ENCODE measurements around the gene MATCAP1.

MATCAP1 gene

DNA sequence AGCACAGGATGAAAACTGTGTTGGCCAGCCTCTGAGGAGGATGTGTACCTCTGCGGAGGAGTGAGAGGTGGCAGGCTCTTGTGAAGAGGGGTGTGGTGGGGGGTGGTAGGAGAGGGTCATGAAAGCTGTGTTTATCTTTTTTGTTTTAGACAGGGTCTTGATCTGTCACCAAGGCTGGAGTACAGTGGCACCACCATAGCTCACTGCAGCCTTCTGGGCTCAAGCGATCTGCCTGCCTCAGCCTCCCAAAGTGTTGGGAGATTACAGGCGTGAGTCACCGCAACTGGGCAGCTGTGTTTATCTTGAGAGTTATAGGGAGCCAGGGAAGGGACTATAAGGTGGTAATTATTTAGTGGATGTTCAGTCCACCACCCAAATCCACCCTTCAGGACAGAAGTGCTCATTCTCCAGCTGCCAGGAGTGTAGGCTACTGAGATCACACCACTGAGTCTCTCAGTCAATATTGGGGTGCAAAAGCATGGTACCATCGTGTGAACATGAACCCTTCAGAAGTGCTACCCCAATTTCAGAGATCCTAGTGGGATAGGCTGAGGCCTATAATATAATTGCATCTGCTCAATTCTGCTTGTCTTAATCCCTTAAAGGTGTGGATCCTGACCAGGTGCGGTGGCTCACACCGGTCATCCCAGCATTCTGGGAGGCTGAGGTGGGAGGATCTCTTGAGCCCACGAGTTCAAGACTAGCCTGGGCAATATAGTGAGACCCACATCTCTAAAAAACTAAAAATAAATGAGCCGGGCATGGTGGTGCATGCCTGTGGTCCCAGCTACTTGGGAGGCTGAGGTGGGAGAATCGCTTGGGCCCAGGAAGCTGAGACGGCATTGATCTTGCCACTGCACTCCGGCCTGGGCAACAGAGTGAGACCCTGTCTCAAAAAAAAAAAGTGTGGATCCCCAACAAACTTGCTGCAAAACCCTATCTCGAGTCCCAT, 7.0 kb upstream of the MATCAP1 start:
- DNase-seq, result no peak

DNA sequence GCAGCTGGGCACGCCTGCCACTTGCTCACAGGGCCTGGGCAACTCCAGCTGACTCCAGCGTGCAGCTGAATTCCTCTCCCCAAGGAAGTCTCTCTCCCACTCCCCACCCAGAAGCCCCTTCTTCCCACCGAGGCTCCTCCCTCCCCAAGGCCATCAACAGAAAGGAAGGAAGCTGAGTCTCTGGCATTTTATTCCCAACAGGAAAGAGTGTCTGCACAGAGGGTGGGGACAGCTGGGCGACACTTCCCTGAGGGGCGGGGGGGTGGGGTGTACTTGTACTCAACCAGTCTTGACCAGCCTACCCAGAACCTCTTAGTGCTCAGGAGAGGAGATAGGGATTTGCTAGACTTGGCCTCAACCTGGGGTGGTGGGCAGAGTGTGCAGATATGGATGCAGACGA, 6.3 kb upstream of the MATCAP1 start, which contains the start of gene EXOC3L1:
Gene EXOC3L1, minus strand, starts transcription at position 96 of the 400 bp plus-strand sequence. CDS start 460 bp downstream, outside the sequence.
- no peak for DNase-seq

DNA sequence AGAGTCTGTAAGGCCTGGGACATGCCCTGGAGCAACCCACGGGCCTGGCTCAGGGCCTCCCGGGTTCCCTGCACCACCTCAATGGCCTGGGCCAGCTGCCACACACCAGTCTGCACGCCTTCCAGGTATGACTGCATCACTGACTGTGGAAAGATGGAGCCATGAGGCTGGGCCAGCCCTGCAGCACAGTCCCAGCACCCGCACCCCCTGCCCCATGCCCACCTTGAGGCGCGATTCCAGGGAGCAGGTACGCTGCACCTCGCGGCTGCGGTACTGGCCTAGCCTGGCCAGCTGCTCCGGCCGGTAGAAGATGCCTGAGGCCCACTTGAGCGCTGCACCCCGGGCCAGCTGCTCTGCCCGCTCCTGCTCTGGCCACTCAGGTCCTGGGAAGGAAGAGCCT, 5.0 kb upstream of the MATCAP1 start:
- no peak for DNase-seq

DNA sequence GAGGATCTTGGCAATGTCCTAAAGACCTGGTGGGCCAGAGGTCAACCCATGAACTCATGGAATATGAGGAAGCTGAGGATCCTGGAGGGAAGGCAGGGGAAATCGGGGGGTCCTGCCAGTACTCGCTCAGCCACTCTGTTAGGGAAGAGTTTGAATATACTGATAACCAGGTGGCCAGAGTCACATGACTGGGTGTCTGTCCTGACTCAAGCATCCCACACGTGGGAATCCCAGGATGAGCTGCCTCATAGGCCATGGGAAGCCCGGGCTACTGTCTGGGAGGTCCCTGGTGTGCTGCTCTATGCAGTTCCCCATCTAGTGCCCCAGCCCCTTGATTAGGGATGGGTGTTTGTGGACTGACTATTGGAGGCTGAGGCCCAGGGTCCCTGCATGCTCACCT, 4.6 kb upstream of the MATCAP1 start:
- DNase-seq, result no peak

DNA sequence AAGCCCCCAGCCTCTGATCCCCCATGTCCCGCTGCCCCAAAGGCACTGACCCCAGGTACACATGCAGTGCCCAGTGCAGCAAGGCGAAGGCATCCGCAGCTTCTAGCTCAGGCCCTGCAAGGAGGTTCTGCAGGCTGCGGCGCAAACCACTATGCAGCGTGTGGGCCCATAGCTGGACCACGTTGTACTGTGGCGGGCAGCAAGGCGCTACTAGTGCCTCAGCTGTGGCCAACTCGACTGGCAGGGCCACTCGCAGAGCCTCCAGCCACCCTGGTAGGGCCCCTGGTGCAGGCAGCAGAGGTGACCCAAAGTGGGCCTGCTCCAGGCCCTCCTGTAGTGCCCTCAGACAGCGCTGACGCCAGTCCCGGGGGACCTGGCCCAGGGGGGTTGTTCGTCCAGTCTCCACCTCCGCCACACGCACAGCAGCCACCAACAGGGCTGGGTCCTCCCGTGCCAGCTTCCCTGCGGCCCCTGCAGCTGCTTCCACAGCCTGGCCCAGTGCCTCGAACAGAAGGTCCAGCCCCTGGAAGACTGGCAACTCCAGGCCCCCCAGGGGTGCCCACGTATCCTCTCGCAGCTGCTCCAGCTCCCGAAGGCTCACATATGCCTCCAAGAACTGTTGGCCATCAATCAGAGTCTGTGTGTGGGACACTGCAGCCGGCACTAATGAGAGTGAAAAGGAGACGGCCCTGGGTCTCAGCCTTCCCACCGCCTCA, 3.6 kb upstream of the MATCAP1 start:
- DNase-seq, result no peak

DNA sequence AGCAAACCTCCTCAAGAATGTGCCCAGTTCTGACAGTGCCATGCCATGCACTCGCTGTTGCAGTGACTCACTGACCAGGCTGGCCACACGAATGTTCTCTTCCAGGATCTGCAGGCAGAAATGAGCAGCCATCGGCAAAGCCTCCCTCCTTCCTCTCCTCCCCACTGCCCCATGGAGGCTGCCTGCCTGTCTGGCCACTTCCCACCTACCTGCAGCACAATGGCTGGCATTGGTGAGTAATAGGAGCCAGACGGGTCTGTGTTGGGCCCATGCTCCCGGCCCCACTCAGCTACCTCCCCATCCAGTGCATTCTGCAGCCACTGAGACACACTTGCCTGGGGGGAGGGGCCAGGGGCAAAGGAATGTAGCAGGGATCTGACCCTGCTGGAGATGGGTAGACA, 2.8 kb upstream of the MATCAP1 start:
- no peak for DNase-seq

DNA sequence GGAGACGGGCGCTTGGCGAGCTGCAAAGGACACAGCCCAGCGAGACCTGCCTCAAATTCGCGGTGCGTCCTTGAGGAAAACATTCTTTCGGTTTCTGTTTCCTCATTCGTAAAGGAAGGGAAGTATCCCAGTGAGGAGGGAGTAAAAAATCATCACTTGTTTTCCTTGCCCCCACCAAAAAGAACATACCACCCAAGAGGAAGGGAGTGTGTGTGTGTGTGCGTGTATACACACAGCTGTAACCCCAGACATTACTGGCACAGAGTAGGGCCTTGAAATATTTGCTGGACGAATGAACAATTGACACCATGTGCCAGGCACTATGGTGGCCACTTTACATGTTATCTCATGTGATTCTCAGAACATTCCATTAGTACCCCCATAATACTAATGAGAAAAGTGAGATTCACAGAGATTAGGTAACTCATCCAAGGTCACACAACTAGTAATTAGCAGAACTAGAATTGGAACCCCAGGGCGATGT, 1.9 kb upstream of the MATCAP1 start:
- no peak for DNase-seq

DNA sequence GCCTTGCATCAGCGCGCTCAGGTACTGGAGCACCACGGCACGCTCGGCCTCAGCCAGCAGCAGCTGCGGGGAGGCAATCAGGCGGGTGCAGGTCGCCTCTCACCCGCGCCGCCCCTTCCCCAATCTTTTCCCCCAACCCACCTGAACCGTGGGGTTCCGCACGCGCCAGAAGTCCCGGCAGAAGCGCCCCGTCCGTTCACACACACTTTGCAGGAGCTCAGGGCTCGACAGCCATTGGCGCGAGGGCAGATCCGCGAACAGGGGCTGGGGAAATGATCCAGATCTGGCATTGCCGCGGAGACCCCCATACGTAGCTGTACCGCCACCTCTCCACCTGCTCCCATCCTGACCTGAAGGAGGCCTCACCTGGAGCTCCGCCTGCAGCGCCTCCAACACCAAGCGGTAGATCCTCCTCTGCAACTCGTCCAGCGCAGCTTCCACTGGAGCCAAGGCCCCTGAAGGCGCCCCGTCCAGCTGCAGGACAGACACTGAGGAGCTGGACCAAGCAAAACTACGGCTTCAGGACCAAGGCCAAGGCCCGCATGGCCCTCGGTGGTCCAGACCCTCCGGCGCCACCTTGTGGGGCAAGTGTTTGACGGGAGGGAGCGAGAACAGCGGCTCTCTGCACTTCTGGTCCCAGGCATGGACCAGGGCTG, 1.4 kb upstream of the MATCAP1 start:
- DNase-seq, result peak; percentile 82

DNA sequence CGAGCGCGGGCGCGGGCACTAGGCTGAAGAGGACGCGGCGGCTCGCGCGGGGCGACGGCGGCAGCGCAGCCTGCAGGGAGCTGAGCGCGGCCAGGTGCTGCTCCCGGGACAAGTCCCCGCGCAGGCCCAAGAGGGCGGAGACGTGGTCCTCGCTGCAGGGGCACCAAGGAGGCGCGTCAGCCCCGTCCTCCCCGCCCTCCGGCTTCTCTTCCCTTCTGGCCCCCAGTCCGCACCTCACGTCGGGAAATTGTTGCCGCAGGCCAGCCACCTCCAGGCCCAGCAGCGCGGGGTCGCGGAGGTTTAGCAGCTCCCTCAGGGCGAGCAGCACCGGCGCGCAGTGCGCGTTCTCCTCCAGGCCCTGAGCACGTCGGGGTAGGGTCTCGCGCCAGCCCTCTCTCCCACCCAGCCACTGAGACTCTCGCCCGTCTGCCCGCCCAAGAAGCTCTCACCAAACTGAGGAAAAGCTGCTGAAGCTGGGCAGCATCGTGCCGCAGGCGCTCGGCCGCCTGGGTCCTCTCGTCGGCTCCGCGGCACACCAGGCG, 761 bp upstream of the MATCAP1 start:
- DNase-seq, result no peak

DNA sequence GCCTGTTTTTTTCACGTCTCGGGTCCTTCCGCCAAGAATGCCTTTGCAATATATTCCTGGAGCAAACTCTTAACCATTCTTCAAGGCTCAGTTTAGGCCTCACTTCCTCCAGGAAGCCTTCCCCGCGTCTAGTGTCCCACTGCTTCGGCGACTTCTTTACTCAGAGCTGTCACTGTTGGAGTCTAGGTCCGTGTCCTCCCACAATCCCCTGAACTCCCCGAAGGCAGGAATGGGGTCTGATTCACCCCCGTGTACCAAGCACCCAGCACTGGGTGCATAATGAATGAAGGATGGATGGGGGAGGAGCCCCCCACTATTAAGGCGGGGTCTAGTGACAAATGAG, 508 bp downstream of the MATCAP1 start:
- no peak for DNase-seq

DNA sequence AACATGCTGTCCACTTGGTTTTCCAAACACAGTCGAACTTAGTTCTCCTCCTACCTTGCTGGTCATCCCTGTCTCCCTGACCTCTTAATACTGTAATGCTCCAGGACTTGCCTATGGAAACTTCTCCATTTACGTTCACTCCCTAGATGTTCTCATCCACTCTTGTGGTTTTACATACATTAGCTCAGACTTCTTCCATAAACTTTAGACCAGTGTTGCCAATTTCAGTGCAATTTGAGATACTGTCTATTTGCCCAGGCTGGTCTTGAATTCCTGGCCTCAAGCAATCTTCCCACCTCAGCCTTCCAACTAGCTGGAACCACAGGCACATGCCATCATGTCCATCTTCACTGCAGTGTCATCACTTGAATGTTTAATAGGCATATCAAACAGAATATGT, 1.5 kb downstream of the MATCAP1 start:
- no peak for DNase-seq

DNA sequence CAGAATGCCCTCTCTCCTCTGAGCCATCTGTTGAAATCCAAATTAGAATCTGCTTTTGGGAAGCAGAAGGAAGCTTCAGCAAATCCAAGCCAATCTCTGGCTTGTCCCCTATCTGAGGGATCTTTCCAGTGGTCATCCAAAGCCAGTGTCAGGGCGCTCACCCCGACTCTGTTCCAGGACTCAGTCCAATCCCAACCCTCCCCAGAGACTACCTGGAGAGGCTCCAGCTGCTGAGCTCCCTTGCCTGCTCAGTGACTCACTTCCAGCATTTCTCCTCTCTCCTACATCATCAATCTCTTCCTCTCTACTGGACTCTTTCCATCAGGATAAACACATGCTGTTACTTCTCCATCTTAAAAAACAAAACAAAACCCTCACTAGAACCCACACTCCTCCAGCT, 2.4 kb downstream of the MATCAP1 start:
- DNase-seq, result peak; percentile 80

DNA sequence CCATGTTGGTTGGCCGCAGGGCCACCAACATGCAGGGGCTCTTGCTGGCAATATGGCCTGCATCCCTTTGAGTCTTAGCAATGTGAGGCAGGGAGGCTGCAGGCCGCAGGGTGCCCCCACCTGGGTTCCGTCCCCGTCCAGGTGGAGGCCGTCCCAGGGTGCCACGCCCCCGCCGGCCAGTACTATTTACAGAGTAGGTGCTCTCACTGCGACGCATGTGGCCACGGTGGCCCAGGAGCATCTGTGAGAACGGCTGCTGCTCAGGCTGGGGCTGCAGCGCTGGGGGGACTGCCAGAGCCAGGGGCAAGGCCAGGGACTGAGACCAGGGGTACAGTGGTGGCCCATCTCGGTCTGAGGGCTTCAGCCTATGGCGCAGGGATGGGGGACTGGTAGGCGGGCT, 3.6 kb downstream of the MATCAP1 start:
- no peak for DNase-seq

DNA sequence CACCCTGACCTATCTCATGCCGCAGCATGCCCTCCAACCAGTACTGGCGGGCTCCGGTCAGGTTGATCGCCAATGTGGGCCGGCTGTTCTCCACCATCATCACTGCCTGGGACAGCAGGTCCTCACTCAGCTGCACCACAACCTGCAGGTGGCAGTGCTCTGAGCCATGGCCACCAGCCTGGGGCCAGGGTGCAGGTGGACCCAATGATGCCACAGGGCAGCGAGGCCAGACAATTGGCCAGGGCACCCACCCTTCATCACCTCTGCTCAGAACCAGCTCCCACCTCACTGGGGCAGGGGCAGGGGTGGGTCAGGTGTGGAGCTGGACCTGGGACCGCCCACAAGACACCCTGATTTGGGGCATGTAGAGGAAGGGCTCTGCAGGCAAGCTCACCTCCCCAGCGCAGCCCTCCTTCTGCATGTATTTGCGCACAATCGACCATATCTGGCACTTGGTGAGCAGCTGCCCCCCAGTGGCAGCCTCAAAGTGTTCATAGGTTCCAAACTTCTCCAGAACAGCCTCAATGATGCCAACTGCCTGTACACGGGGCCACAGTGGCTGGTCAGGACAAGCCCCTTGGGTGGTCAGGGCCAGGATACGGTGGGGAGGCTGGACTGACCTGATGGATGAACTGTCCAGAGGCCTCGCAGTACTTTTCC, 4.2 kb downstream of the MATCAP1 start:
- no peak for DNase-seq

DNA sequence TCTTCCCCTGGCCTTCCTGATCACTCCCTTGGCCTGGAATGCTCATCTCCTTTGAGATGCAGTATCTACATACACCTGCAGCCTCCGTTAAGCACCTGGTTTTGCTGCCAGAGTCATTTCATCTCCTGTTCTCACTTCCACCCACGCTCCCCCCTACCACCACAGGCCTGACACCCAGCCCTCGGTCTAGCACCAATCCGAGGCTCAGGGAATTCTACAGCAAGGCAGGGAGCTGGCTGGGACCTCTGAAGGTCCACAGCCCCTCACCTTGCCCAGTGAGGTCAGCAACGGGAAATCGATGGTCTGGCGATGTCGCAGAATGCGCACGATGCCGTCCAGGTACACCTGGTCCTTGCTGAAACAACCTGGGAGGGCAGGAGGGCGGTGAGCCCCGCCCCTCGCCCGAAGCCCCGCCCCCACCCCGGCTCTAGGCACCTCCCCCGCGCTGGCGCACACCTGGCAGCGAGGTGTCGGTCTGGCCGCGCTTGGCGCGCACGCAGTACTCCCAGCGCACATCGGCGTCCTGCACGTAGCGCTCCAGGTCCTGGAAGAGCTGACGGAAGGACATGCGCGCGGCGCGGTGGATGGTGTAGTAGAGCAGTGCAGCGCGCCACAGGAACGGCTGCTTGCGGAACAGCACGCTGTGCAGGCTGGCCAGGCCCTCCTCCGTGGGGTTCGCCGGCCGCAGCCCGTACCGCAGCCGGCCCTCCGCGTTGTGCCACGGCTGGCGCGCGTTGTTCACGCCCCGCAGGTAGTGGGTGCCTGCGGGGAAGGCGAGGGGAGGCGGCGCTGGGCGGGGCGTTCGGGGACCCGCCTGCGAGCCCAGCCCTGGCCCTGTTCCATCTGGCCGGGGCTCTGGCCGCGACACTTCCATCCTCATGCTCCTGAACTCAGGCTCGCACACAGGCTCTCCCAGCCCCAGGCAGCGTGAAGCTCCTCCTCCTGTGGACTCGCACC, 5.7 kb downstream of the MATCAP1 start:
- DNase-seq, result peak; percentile 37

DNA sequence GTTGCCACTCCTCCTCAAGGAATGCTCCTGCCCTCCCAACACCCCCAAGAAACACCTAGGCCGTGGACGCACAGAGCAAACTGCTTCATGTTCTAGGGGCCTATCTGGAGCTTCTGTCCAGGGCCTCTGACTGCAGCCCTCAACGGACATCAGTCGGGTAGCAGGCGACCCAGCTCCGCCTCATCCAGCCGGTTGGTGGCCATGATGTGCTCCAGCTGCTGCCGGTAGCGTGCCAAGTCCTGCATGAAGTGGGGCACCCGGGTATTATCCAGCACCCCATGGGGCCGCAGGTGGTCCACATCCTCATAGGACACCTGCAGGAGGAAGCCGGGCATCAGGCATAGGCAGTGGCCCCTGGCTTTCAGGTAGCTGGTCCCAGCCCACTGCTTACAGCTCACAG, 7.1 kb downstream of the MATCAP1 start:
- DNase-seq, result no peak

DNA sequence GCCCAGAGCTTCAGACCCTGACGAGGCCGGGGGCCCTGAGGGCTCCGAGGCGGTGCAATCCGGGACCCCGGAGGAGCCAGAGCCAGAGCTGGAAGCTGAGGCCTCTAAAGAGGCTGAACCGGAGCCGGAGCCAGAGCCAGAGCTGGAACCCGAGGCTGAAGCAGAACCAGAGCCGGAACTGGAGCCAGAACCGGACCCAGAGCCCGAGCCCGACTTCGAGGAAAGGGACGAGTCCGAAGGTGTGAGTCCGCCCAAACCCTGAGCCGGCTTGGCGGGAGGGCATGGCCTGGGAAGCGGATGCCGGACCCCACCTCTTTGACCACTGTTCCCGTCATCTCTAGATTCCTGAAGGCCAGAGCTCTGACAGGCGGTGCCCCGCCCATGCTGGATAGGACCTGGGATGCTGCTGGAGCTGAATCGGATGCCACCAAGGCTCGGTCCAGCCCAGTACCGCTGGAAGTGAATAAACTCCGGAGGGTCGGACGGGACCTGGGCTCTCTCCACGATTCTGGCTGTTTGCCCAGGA, 9.0 kb downstream of the MATCAP1 start:
- no peak for DNase-seq

DNA sequence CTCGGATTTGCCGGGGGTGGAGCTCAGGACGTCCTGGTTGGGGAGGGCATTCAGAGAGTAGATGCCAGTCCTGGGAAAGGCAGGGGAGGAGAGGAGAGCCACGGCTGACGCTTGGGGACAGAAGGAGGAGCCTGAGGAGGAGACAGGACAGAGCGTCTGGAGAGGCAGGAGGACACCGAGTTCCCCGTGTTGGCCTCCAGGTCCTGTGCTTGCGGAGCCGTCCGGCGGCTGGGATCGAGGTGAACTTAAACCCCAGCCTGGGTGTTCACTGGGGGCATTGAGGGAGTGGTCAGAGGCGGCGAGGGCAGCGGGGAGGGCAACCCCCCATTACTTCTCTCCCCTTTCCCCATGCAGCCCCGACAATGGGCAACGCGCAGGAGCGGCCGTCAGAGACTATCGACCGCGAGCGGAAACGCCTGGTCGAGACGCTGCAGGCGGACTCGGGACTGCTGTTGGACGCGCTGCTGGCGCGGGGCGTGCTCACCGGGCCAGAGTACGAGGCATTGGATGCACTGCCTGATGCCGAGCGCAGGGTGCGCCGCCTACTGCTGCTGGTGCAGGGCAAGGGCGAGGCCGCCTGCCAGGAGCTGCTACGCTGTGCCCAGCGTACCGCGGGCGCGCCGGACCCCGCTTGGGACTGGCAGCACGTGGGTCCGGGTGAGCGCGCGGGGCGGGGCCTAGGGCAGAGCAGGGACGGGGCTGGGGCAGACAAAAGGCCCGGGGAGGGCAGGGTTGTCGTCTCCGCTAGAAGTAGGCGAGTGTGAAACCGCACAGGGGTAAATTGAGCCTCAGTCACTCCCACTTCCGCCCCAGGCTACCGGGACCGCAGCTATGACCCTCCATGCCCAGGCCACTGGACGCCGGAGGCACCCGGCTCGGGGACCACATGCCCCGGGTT, 9.7 kb downstream of the MATCAP1 start:
- peak; percentile 73 for DNase-seq

DNA sequence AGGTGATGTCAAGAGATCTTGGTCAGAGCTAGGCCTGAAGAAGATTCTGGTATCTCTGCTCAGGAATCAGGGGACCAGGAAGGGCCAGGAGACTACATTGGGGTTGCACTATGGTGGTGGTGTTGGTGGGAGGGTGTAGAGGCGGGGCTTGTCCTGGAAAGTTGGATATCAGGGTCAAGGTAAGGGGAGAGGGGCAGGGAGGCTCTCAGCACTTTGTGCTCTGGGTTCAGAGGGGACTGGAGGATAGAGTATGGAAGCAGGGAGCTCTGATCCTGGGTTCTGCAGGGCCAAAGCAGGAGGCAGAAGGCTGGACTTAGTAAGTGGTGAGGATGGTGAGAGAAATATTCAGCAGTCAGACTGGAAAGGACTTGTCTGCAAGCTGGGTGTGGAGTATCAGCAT, 10.4 kb downstream of the MATCAP1 start:
- no peak for DNase-seq
